Cardiac fibroblast (primary cell): ENCODE results near the gene FAM216A.

Experiments used
- DNase-seq, 2 donors: peaks; one replicate each; pipeline versions ENCODE4 v3.0.0 to v3.0.0-alpha.2; 2010; ENCODE audit warnings: low read depth in 2 of 2
- H3K4me3 ChIP-seq, 2 donors: replicated peaks in 1 of 2; 1 replicate in 1 of 2; 2 replicates in 1 of 2; pipeline ENCODE4 v1.5.1; 2011; ENCODE audit warnings: low read depth in 2 of 2, low read length in 2 of 2, mild to moderate bottlenecking in 2 of 2, moderate library complexity in 1 of 2
- TF ChIP-seq, protein P1 (sequence below): IDR thresholded peaks from one replicate; pipeline ENCODE4 v1.5.1; 2011; ENCODE audit warnings: low read depth, mild to moderate bottlenecking, low read length, inconsistent platforms

Gene FAM216A

GRCh38 chr12:110532644-110533043 is 64.0 kb downstream of the FAM216A start:
- TF ChIP-seq, protein P1, sequence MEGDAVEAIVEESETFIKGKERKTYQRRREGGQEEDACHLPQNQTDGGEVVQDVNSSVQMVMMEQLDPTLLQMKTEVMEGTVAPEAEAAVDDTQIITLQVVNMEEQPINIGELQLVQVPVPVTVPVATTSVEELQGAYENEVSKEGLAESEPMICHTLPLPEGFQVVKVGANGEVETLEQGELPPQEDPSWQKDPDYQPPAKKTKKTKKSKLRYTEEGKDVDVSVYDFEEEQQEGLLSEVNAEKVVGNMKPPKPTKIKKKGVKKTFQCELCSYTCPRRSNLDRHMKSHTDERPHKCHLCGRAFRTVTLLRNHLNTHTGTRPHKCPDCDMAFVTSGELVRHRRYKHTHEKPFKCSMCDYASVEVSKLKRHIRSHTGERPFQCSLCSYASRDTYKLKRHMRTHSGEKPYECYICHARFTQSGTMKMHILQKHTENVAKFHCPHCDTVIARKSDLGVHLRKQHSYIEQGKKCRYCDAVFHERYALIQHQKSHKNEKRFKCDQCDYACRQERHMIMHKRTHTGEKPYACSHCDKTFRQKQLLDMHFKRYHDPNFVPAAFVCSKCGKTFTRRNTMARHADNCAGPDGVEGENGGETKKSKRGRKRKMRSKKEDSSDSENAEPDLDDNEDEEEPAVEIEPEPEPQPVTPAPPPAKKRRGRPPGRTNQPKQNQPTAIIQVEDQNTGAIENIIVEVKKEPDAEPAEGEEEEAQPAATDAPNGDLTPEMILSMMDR, result no peak
- no peak overlapping the region for H3K4me3 ChIP-seq
- DNase-seq, result no peak

- no peak overlapping the region for H3K4me3 ChIP-seq
- TF ChIP-seq, protein P1, result no peak
- DNase-seq, result no peak
Observed at GRCh38 chr12:110533607-110534006, 65.0 kb downstream of the FAM216A start.

DNA sequence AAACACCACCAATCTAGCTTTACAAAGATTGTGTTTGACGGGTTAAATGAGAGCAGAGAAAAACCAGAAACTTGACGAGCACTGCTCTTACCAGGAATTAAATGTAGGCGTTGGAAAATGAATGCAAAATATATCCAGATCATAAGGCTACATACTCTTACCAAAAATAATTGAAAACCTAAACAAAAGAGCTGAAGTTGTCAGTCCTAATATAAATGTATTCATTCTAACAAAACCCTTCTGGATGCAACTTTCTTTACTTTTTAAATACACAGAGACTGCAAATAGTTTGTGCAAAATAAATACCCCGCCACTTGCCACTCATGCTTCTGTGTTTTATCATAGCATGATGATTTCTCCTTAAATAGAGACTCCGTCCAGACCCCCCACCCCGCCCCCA is 66.2 kb downstream of the FAM216A start:
- TF ChIP-seq, protein P1, result no peak
- H3K4me3 ChIP-seq, result no peak overlapping the region
- DNase-seq, result no peak

DNA sequence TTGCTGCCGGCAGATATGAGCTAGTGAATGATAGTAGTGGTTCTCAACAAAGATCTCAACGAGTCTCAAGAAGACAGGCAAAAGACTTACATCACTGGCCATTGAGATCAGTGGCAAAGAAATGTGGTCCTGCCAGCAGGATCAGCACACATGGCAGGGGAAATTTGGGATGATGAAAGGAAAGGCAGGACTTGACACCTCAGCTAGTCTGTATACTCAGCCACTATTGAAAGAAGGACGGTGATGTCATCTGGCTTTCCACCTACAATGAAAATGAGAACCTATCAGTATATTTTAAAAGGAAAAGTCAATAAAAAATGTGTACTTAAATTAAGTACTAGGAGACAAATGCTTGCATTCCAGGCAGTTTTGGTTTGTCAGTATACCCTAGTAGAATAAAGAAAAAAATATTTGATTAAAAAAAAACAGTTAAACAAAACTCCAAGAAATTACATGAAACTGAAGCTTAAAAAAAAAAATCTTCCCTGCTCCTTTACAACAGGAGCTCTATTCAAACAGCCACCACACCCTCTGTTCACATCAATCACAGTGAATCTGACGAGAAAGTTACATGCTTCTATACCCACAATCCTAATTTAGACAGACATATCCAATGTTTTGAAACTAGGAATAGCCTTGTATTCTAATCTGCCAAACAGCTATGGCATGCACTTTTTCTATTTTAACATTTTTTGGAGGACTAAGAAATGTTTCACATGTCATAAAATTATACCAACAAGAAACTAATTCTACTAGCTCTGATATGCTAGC is 68.4 kb downstream of the FAM216A start:
- TF ChIP-seq, protein P1, result no peak
- no peak overlapping the region for H3K4me3 ChIP-seq
- DNase-seq, result no peak

DNA sequence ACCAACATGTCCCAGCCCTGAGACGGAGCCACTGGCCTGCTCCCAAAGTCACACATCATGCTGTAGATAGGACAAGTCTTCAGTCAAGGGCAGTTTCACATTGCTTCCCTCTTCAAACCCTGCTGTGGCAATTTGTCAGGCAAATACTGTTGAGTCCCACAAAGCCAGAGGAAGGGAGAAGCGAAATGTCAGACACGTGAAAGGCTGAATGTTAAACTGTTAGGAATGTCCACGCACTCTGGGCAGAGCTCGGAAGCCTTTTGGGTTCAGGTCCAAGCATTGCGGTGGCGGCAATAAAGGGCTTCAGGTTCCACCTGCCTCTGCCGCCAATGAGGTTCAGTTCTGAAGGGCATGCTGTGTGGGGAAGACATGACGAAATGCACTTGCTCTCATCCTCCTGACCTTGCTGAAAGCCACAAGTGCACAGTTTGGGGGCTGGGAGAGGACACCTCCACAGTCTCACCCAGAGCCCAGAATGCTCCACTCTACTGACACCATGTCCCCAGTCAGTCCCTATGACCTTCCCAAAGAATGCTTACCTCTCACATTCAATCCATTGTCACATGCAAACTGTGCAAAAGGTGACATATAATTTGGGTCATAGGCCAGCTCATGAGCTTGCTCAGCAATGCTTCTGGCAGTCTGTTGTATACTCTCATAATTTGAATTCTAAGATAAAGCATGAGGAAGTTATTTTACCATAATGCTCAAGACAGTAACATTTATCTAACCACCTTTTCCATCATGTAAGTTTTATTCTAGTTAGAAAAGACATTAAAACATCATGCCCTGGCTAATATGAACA is 69.2 kb downstream of the FAM216A start:
- TF ChIP-seq, protein P1, result no peak
- DNase-seq, result no peak
- H3K4me3 ChIP-seq, result no peak overlapping the region

- H3K4me3 ChIP-seq, result no peak overlapping the region
- TF ChIP-seq, protein P1, result no peak
Observed at GRCh38 chr12:110538869-110539622, 70.4 kb downstream of the FAM216A start.

More at GRCh38 chr12:110538869-110539622, 70.4 kb downstream of the FAM216A start:
- DNase-seq, result no peak
